H1 (cell line): Measurements from ENCODE around the gene CEP72. TPM values are rescaled to one million over a fixed set of nuclear protein-coding genes. Genes with fewer than 3 reads are reported as not detected.

Source experiments
- CTCF ChIA-PET: fragments of 300-600 bp; sonication (Branson Sonifier 250); formaldehyde crosslinking; loops from one replicate; lab custom pipeline; 2021; ENCODE audit not compliant: partially characterized antibody; lab: Charles Lee
- POLR2A ChIA-PET: fragments of 300-600 bp; sonication (Branson Sonifier 250); formaldehyde crosslinking; loops from one replicate; lab custom pipeline; 2021; ENCODE audit warnings: inconsistent platforms; ENCODE audit not compliant: partially characterized antibody; lab: Charles Lee
- DNase-seq, 2 experiments: peaks; one replicate each; pipeline versions ENCODE4 v3.0.0 to v3.0.0-alpha.2; 2010 to 2022; ENCODE audit warnings: low spot score in 2 of 2, low read depth in 1 of 2, mixed read lengths in 1 of 2
- FAIRE-seq: peaks from 2 replicates; lab custom pipeline; 2011; peaks lifted over from hg19 to GRCh38; lab: Jason Lieb, UNC
- H2AFZ ChIP-seq: 2 replicates; pipeline ENCODE4 v1.8.1; 2012; ENCODE audit warnings: low read length, inconsistent platforms
- H2AK5ac ChIP-seq: 2 replicates; pipeline ENCODE4 v1.6.1; 2013; ENCODE audit warnings: low read depth, low read length
- H2BK120ac ChIP-seq: replicated peaks from 2 replicates; pipeline ENCODE3; 2013; ENCODE audit warnings: low read depth, low read length, inconsistent platforms
- H2BK12ac ChIP-seq: 2 replicates; pipeline ENCODE4 v1.6.1; 2013; ENCODE audit warnings: low read depth, low read length
- H2BK15ac ChIP-seq: 2 replicates; pipeline ENCODE4 v1.6.1; 2013; ENCODE audit warnings: low read length
- H2BK20ac ChIP-seq: 2 replicates; pipeline ENCODE4 v1.6.1; 2013; ENCODE audit warnings: low read length
- H2BK5ac ChIP-seq: 2 replicates; pipeline ENCODE4 v1.6.1; 2013; ENCODE audit warnings: low read depth, low read length
- H3K14ac ChIP-seq: 2 replicates; pipeline ENCODE4 v1.6.1; 2013; ENCODE audit warnings: inconsistent platforms; ENCODE audit not compliant: insufficient read length
- H3K18ac ChIP-seq: 2 replicates; pipeline ENCODE4 v1.6.1; 2013; ENCODE audit warnings: low read length; ENCODE audit errors: extremely low read depth
- H3K23ac ChIP-seq: 2 replicates; pipeline ENCODE4 v1.6.1; 2013; ENCODE audit warnings: inconsistent platforms; ENCODE audit not compliant: insufficient read length
- H3K23me2 ChIP-seq: 2 replicates; pipeline ENCODE4 v1.6.1; 2013; ENCODE audit warnings: low read depth, low read length
- H3K27ac ChIP-seq: 2 replicates; pipeline ENCODE4 v1.6.1; 2011; ENCODE audit warnings: low read depth, low read length, inconsistent platforms
- H3K27me3 ChIP-seq, 4 experiments: replicated peaks in 1 of 4; 1 replicate in 1 of 4; 2 replicates in 3 of 4; pipeline versions ENCODE4 v1.6.1 to v1.8.1; 2011 to 2013; ENCODE audit warnings: low read length in 3 of 4, mild to moderate bottlenecking in 3 of 4, inconsistent platforms in 2 of 4, mixed read lengths in 2 of 4, moderate library complexity in 1 of 4; ENCODE audit not compliant: control insufficient read depth in 3 of 4, insufficient read depth in 3 of 4; ENCODE audit errors: extremely low read depth in 1 of 4
- H3K36me3 ChIP-seq, 4 experiments: 2 replicates each; pipeline versions ENCODE4 v1.6.1 to v1.8.1; 2011 to 2013; ENCODE audit warnings: mild to moderate bottlenecking in 4 of 4, low read length in 3 of 4, moderate library complexity in 2 of 4, control low read depth in 1 of 4, inconsistent platforms in 1 of 4; ENCODE audit not compliant: insufficient read depth in 4 of 4, control insufficient read depth in 2 of 4
- H3K4ac ChIP-seq: replicated peaks from 2 replicates; pipeline ENCODE3; 2013; ENCODE audit warnings: low read length, low read depth, mixed read lengths, inconsistent platforms; ENCODE audit not compliant: insufficient read length
- H3K4me1 ChIP-seq, 4 experiments: replicated peaks in 1 of 4; 1 replicate in 1 of 4; 2 replicates in 3 of 4; pipeline versions ENCODE4 v1.6.1 to v1.8.1; 2011 to 2013; ENCODE audit warnings: low read length in 3 of 4, inconsistent platforms in 2 of 4, mixed read lengths in 1 of 4; ENCODE audit not compliant: insufficient read depth in 4 of 4, control insufficient read depth in 3 of 4
- H3K4me2 ChIP-seq, 2 experiments: 2 replicates each; pipeline versions ENCODE4 v1.6.1 to v1.8.1; 2011 to 2013; ENCODE audit warnings: low read depth in 2 of 2, low read length in 2 of 2, control low read depth in 1 of 2, inconsistent platforms in 1 of 2, mild to moderate bottlenecking in 1 of 2; ENCODE audit not compliant: insufficient read depth in 1 of 2
- H3K4me3 ChIP-seq, 4 experiments: fragments of 200-600, 300-600 bp in 1 of 4; sonication (generic), shearing (Covaris generic), sonication (Bioruptor Twin) in 1 of 4; 2 replicates each; pipeline versions ENCODE4 v1.5.1 to v1.8.1; 2011 to 2016; ENCODE audit warnings: low read length in 4 of 4, low read depth in 3 of 4, control low read depth in 2 of 4, inconsistent platforms in 2 of 4, mild to moderate bottlenecking in 2 of 4, mixed read lengths in 1 of 4, moderate library complexity in 1 of 4; ENCODE audit not compliant: insufficient read depth in 2 of 4; ENCODE audit errors: extremely low read depth in 1 of 4
- H3K56ac ChIP-seq: replicated peaks from 2 replicates; pipeline ENCODE3; 2013; ENCODE audit warnings: low read depth, mild to moderate bottlenecking, mixed read lengths, low read length, inconsistent platforms; ENCODE audit not compliant: insufficient read length
- H3K79me1 ChIP-seq: 2 replicates; pipeline ENCODE4 v1.6.1; 2013; ENCODE audit warnings: low read depth, low read length, control low read depth
- H3K79me2 ChIP-seq, 2 experiments: 2 replicates each; pipeline versions ENCODE4 v1.6.1 to v1.8.1; 2012 to 2013; ENCODE audit warnings: low read length in 2 of 2, mild to moderate bottlenecking in 2 of 2, inconsistent platforms in 1 of 2; ENCODE audit not compliant: insufficient read depth in 2 of 2, control insufficient read depth in 1 of 2
- H3K9ac ChIP-seq, 4 experiments: replicated peaks in 1 of 4; 1 replicate in 1 of 4; 2 replicates in 3 of 4; pipeline versions ENCODE4 v1.6.1 to v1.8.1; 2011 to 2013; ENCODE audit warnings: low read depth in 3 of 4, low read length in 3 of 4, control low read depth in 2 of 4, mild to moderate bottlenecking in 2 of 4, moderate library complexity in 2 of 4, inconsistent platforms in 1 of 4; ENCODE audit errors: extremely low read depth in 1 of 4
- H3K9me3 ChIP-seq, 2 experiments: 2 replicates each; pipeline versions ENCODE4 v1.6.1 to v1.8.1; 2012 to 2013; ENCODE audit warnings: mild to moderate bottlenecking in 2 of 2, moderate library complexity in 2 of 2, control low read depth in 1 of 2, inconsistent platforms in 1 of 2, low read depth in 1 of 2, low read length in 1 of 2, mixed read lengths in 1 of 2; ENCODE audit not compliant: insufficient read depth in 2 of 2
- H4K20me1 ChIP-seq, 2 experiments: replicated peaks in 1 of 2; 2 replicates each; pipeline versions ENCODE3 to v1.8.1; 2011 to 2013; ENCODE audit warnings: inconsistent platforms in 2 of 2, low read length in 2 of 2, mild to moderate bottlenecking in 1 of 2; ENCODE audit not compliant: insufficient read depth in 2 of 2, control insufficient read depth in 1 of 2
- H4K5ac ChIP-seq: 2 replicates; pipeline ENCODE4 v1.6.1; 2013; ENCODE audit warnings: low read length, low read depth, mixed read lengths, inconsistent platforms; ENCODE audit not compliant: insufficient read length
- H4K8ac ChIP-seq: 2 replicates; pipeline ENCODE4 v1.8.0; 2013; ENCODE audit warnings: mild to moderate bottlenecking, moderate library complexity, low read length, inconsistent platforms; ENCODE audit not compliant: insufficient read depth; ENCODE audit errors: extremely low read depth
- H4K91ac ChIP-seq: replicated peaks from 2 replicates; pipeline ENCODE3; 2013; ENCODE audit warnings: low read length, mixed read lengths, inconsistent platforms; ENCODE audit not compliant: insufficient read length
- BRCA1 ChIP-seq: IDR thresholded peaks from 2 replicates; pipeline ENCODE4 v1.6.1; 2012; ENCODE audit warnings: low read depth, low read length, improper control_type of control experiment
- CEBPB ChIP-seq: IDR thresholded peaks from 2 replicates; pipeline ENCODE4 v1.6.1; 2012; ENCODE audit warnings: low read depth, low read length
- HDAC6 ChIP-seq: IDR thresholded peaks from one replicate; pipeline ENCODE4 v1.7.1; 2012; ENCODE audit warnings: low read depth, mild to moderate bottlenecking, inconsistent platforms, low read length, moderate library complexity
- KDM4A ChIP-seq: IDR thresholded peaks from one replicate; pipeline ENCODE4 v1.7.1; 2012; ENCODE audit warnings: low read depth, mild to moderate bottlenecking, moderate library complexity, low read length, inconsistent platforms; ENCODE audit not compliant: severe bottlenecking
- MAFK ChIP-seq: IDR thresholded peaks from 2 replicates; pipeline ENCODE4 v1.6.1; 2012; ENCODE audit warnings: low read depth, mild to moderate bottlenecking, improper control_type of control experiment, low read length
- RNF2 ChIP-seq: fragments of 200-900, 300-1000 bp; sonication (generic); IDR thresholded peaks from 2 replicates; pipeline ENCODE4 v1.7.1; 2016; ENCODE audit warnings: borderline replicate concordance, low read depth, mild to moderate bottlenecking, antibody characterized with exemption, low read length; ENCODE audit not compliant: poor library complexity, severe bottlenecking; ENCODE audit errors: missing control alignments
- TAF1 ChIP-seq: IDR thresholded peaks from 2 replicates; pipeline ENCODE4 v1.6.1; 2011; ENCODE audit warnings: mild to moderate bottlenecking, low read depth, low read length
- TAF7 ChIP-seq: optimal IDR thresholded peaks from 2 replicates; pipeline ENCODE3; 2011; ENCODE audit warnings: low read depth, mild to moderate bottlenecking, inconsistent platforms, low read length, moderate library complexity, borderline replicate concordance
- TBP ChIP-seq: IDR thresholded peaks from 2 replicates; pipeline ENCODE4 v1.6.1; 2011; ENCODE audit warnings: low read depth, low read length, improper control_type of control experiment
- TEAD4 ChIP-seq: IDR thresholded peaks from 2 replicates; pipeline ENCODE4 v1.6.1; 2012; ENCODE audit warnings: low read depth, low read length, inconsistent platforms, mixed read lengths
- YY1 ChIP-seq: IDR thresholded peaks from 2 replicates; pipeline ENCODE4 v1.6.1; 2011; ENCODE audit warnings: low read depth, mild to moderate bottlenecking, low read length
- WGBS, 2 experiments: shearing (Covaris generic) in 1 of 2; methylation state at CpG; one replicate each; pipeline versions ENCODE4 v1.1.6 to v1.1.7; 2013 to 2015; ENCODE audit warnings: low lambda C conversion rate in 2 of 2, mixed read lengths in 2 of 2, inconsistent platforms in 1 of 2, low coverage in 1 of 2, missing lambda C conversion rate in 1 of 2; ENCODE audit not compliant: insufficient replicate concordance in 2 of 2, insufficient coverage in 1 of 2, insufficient read length in 1 of 2; ENCODE audit errors: extremely low coverage in 1 of 2, missing lambda C conversion rate in 1 of 2; 5-methylcytosine and 5-hydroxymethylcytosine counted together
- polyA plus RNA-seq, 7 experiments: library from polyadenylated mRNA; depleted of rRNA in 3 of 7; stranded (reverse) in 5 of 7; unstranded in 2 of 7; fragments of >200 nt in 5 of 7; fragments of 200-250 nt in 2 of 7; gene quantifications; 1 replicate in 5 of 7; 2 replicates in 1 of 7; 4 replicates in 1 of 7; pipeline versions ENCODE4 v1.2.1 to v1.2.3, GENCODE V29; 2011 to 2013; ENCODE audit warnings: missing spikeins in 2 of 7, mixed read lengths in 2 of 7
- total RNA-seq: library from RNA; stranded (reverse); fragmentation: NEBNext Ultra II Directional; extraction: Animal tissue kit (Norgen Biotek cat#: 25700); gene quantifications from 2 replicates; pipeline ENCODE4 v1.2.1, GENCODE V29; 2021

Gene CEP72
- total and polyA plus RNA-seq, 2 of the 8 experiments (the other 6 are each of a cell fraction or from before 2014, with no cell fraction given) = 13.1 to 19.6 TPM

DNA sequence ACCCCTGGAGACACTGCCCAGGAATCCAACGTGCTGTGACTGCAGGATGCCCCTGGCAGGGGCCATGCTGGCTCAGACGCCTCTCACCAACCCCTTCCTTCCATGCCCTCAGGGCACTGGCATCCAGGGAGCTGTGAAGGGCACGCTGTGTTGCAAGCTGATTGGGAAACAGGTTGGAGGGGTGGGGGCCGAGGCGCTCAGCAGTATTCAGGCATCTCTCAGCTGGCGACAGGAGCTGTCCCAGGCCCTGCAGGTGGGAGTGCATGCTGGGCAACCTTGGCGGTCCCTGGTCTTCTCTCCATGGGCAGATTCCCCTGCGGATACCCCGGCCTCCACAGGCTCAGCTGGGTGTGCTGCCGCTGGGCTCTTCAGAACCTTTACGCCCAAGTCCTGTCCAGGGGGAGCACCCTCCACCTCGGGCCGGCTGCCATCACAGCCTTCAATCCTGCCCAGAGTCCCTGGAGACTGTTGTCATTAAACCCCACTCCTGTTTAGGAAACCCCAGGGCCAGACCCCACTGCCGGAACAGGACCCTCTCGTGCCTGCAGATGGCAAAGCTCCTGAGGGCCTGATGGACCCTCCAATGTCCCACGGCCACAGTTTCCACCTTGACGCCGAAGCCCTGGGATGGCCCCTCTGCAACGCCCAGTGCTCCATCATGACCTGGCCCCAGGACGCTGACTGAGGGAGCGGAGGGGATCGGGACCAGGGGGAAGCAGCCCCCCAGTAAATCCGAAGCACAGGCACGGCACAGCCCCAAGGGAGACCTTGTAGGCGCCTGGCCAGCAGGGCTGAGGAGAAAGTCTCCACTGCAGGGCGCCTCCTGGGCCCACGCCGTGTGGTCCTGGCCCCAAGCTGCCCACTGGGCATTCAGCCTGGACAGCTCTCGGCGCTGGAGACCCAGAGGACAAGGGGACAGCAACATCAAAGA is 71.7 kb downstream of the CEP72 start:
- CTCF ChIA-PET = interaction anchor here (2.5 kb wide), 1 partner anchor 15 kb away, joined by 9 read pairs; no protein-coding TSS in a partner anchor
- H2BK12ac ChIP-seq = no peak overlapping the region
- H2BK5ac ChIP-seq = no peak overlapping the region
- POLR2A ChIA-PET = interaction anchor here (0.6 to 1.9 kb wide), 3 partner anchors 15 to 93 kb away, joined by 3 to 6 read pairs (median 3); no protein-coding TSS in a partner anchor
- H3K14ac ChIP-seq = no peak overlapping the region
- H4K8ac ChIP-seq = no peak overlapping the region
- H3K23me2 ChIP-seq = no peaks in the 10 kb centered on the region
- H3K9ac ChIP-seq = no peak overlapping the region
- no peaks in the 10 kb centered on the region for H3K36me3 ChIP-seq
- H3K27ac ChIP-seq = no peak overlapping the region
- no peak overlapping the region for H3K18ac ChIP-seq
- H4K20me1 ChIP-seq = no peaks in the 10 kb centered on the region
- no peaks in the 10 kb centered on the region for H3K79me2 ChIP-seq
- TF ChIP-seq YY1 (no peak), TAF1 (no peak), RNF2 (no peak), HDAC6 (no peak), BRCA1 (no peak), CEBPB (no peak), TBP (no peak), KDM4A (no peak), MAFK (no peak), TAF7 (no peak), TEAD4 (no peak)
- H4K91ac ChIP-seq = no peak overlapping the region
- H2BK20ac ChIP-seq = no peak overlapping the region
- no peaks in the 10 kb centered on the region for H3K9me3 ChIP-seq
- H2BK120ac ChIP-seq = no peak overlapping the region
- no peak overlapping the region for H3K23ac ChIP-seq
- no peak overlapping the region for H3K4me3 ChIP-seq
- H3K4ac ChIP-seq = no peak overlapping the region
- H3K27me3 ChIP-seq = no peaks in the 10 kb centered on the region; a peak in 1 of 7 replicates
- WGBS, 2 experiments = 84% methylated on average over 29 of the region's 30 CpGs; no CpG with 5 or more reads in 1 of the 2 experiments
- no peak overlapping the region for H4K5ac ChIP-seq
- H3K56ac ChIP-seq = no peak overlapping the region
- H3K79me1 ChIP-seq = no peaks in the 10 kb centered on the region
- H2AFZ ChIP-seq = no peak overlapping the region
- no peak overlapping the region for H3K4me2 ChIP-seq
- H3K4me1 ChIP-seq = no peaks in the 10 kb centered on the region
- FAIRE-seq = no peak
- no peak overlapping the region for H2AK5ac ChIP-seq
- no peak for DNase-seq
- no peak overlapping the region for H2BK15ac ChIP-seq
